ENCODE data around the gene TMEM120A.

Gene TMEM120A

GRCh38 chr7:75957021-75957736 lies 37.2 kb downstream of the TMEM120A start:
- DNase-seq (ENCODE audit: low spot score), result no peak

GRCh38 chr7:75955331-75955955 lies 39.0 kb downstream of the TMEM120A start:
- DNase-seq (ENCODE audit: low spot score), result no peak

GRCh38 chr7:75953931-75954330 lies 40.5 kb downstream of the TMEM120A start:
- no peak for DNase-seq (ENCODE audit: low spot score)

- no peak for DNase-seq (ENCODE audit: low spot score)
Measured at GRCh38 chr7:75953431-75953830, 41.0 kb downstream of the TMEM120A start.

- DNase-seq (ENCODE audit: low spot score), result peak; percentile 81
Measured at GRCh38 chr7:75951506-75951905, 42.9 kb downstream of the TMEM120A start.

GRCh38 chr7:75950111-75950681 lies 44.2 kb downstream of the TMEM120A start:
- no peak for DNase-seq (ENCODE audit: low spot score)

GRCh38 chr7:75948179-75948578 lies 46.2 kb downstream of the TMEM120A start:
- DNase-seq (ENCODE audit: low spot score), result no peak

- DNase-seq (ENCODE audit: low spot score), result no peak
Measured at GRCh38 chr7:75946207-75946855, 48.1 kb downstream of the TMEM120A start.

GRCh38 chr7:75945297-75946168 lies 48.9 kb downstream of the TMEM120A start:
- DNase-seq (ENCODE audit: low spot score), result no peak

GRCh38 chr7:75944507-75944906 lies 49.9 kb downstream of the TMEM120A start:
- DNase-seq (ENCODE audit: low spot score), result no peak

GRCh38 chr7:75943864-75944263 lies 50.5 kb downstream of the TMEM120A start:
- DNase-seq (ENCODE audit: low spot score), result peak; percentile 41

GRCh38 chr7:75938921-75939320 lies 55.5 kb downstream of the TMEM120A start:
- DNase-seq (ENCODE audit: low spot score), result no peak

- peak; percentile 81 for DNase-seq (ENCODE audit: low spot score)
Measured at GRCh38 chr7:75937958-75938786, 56.2 kb downstream of the TMEM120A start.

Data from GM03348 (cell line).